ENCODE results near the gene KRT86. TPM values are rescaled to one million over a fixed set of nuclear protein-coding genes. Genes with fewer than 3 reads are reported as not detected.

KRT86 gene
- total RNA-seq, 4 donors from 2014 or later: 3.6 TPM; not detected in 3

GRCh38 chr12:52231305-52232202 is 42.9 kb upstream of the KRT86 start:
- Histone ChIP-seq H3K36me3 (no peaks in the 10 kb centered on the region), H3K4me1 (peaks cover 0 to 27% (median 17%) of the 10 kb centered on the region in 4 donors), H3K27me3 (peaks cover 21% of the 10 kb centered on the region), H3K9me3 (no peaks in the 10 kb centered on the region), H3K4me3 (no peak overlapping the region), H3K27ac (no peak overlapping the region)
- peak; percentile 36 for DNase-seq
- TF ChIP-seq EP300 (IDR thresholded peaks at IDR 0.05; ENCODE audit: low read depth) (no peak), CTCF (IDR thresholded peaks at IDR 0.05) (no peak), POLR2AphosphoS5 (IDR thresholded peaks at IDR 0.05) (no peak), POLR2A (IDR thresholded peaks at IDR 0.05) (no peak)
- 43 to 45% methylated on average over 1 to 15 of the region's 16 CpGs for WGBS, 2 donors (ENCODE audit: low coverage in 1 of 2)
- in situ Hi-C loops (cut with MboI; ENCODE audit: low pct_ligation_motif_present in 1 of 4, low pct_unique_long_range_greater_than_20kb in 1 of 4, low sequenced_read_pairs in 3 of 4): no loop called here
- intact Hi-C loops (cut with DNase I; ENCODE audit: low total_unique reads): loop anchor here (5.0 kb wide), 1 partner anchor 239 kb away; no protein-coding TSS in a partner anchor

GRCh38 chr12:52232203-52232673 is 42.2 kb upstream of the KRT86 start:
- no peak for DNase-seq
- intact Hi-C loops (cut with DNase I; ENCODE audit: low total_unique reads): loop anchor here (5.0 kb wide), 1 partner anchor 240 kb away; no protein-coding TSS in a partner anchor
- Histone ChIP-seq H3K27ac (no peak overlapping the region), H3K4me1 (peaks cover 0 to 27% (median 17%) of the 10 kb centered on the region in 4 donors), H3K4me3 (no peak overlapping the region), H3K9me3 (no peaks in the 10 kb centered on the region), H3K27me3 (peaks cover 21% of the 10 kb centered on the region), H3K36me3 (no peaks in the 10 kb centered on the region)
- 79 to 88% methylated on average over 3 to 12 of the region's 12 CpGs for WGBS, 2 donors (ENCODE audit: low coverage in 1 of 2)
- in situ Hi-C loops (cut with MboI; ENCODE audit: low pct_ligation_motif_present in 1 of 4, low pct_unique_long_range_greater_than_20kb in 1 of 4, low sequenced_read_pairs in 3 of 4): no loop called here
- TF ChIP-seq POLR2A (IDR thresholded peaks at IDR 0.05) (no peak), EP300 (IDR thresholded peaks at IDR 0.05; ENCODE audit: low read depth) (no peak)

- no peaks in the 10 kb centered on the region for H3K9me3 ChIP-seq
Observed at GRCh38 chr12:52232674-52233461, 41.6 kb upstream of the KRT86 start, which contains the start of gene KRT7. Gene KRT7, plus strand, starts transcription at chr12:52233243. Its CDS starts 54 bp downstream, at chr12:52233297.

More at GRCh38 chr12:52232674-52233461, 41.6 kb upstream of the KRT86 start, which contains the start of gene KRT7:
- Histone ChIP-seq H3K4me3 (no peak within 1 kb of the TSS), H3K27me3 (peaks cover 21% of the 10 kb centered on the region), H3K36me3 (no peaks in the 10 kb centered on the region), H3K4me1 (peaks cover 0 to 27% (median 17%) of the 10 kb centered on the region in 4 donors), H3K27ac (no peak within 1 kb of the TSS)
- DNase-seq: no peak
- WGBS, 2 donors (ENCODE audit: low coverage in 1 of 2): 35 to 39% methylated on average over 12 to 38 of the region's 58 CpGs
- TF ChIP-seq CTCF (IDR thresholded peaks at IDR 0.05) (no peak), EP300 (IDR thresholded peaks at IDR 0.05; ENCODE audit: low read depth) (no peak), POLR2AphosphoS5 (IDR thresholded peaks at IDR 0.05) (no peak), POLR2A (IDR thresholded peaks at IDR 0.05) (no peak)
- in situ Hi-C loops (cut with MboI; ENCODE audit: low pct_ligation_motif_present in 1 of 4, low pct_unique_long_range_greater_than_20kb in 1 of 4, low sequenced_read_pairs in 3 of 4) (no loop called here), intact Hi-C loops (cut with DNase I; ENCODE audit: low total_unique reads) (loop anchor here (5.0 kb wide), 1 partner anchor 241 kb away; no protein-coding TSS in a partner anchor)

All from transverse colon (tissue), 4 donors.